ENCODE data around the gene NAT14. TPM values are rescaled to one million over a fixed set of nuclear protein-coding genes. Genes with fewer than 3 reads are reported as not detected.
A peak's percentile ranks its signal among the peaks of the same experiment; 100 is the strongest.

Gene NAT14
- total RNA-seq, 1 experiment from 2014 or later: 55.3 TPM

DNA sequence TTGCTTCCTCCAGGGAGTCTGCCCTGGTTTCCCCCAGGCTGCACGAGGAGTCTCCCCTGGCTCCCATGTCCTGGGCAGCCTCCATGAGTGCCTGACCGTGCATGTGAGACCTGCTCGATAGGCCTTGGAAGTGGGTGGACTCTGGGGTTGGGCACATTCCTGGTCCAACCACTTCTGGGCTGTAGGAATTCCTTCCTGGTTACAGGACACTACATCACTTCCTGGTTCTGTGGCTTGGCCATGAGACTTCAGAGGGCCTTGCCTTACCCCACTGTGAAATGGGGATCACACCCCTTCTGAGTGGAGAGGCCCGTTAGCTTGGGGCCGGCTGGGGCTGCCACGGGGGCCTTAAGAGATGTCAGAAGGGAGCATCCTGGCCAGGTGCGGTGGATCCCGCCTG lies 12.5 kb upstream of the NAT14 start (continued):
- TF ChIP-seq, protein P1, sequence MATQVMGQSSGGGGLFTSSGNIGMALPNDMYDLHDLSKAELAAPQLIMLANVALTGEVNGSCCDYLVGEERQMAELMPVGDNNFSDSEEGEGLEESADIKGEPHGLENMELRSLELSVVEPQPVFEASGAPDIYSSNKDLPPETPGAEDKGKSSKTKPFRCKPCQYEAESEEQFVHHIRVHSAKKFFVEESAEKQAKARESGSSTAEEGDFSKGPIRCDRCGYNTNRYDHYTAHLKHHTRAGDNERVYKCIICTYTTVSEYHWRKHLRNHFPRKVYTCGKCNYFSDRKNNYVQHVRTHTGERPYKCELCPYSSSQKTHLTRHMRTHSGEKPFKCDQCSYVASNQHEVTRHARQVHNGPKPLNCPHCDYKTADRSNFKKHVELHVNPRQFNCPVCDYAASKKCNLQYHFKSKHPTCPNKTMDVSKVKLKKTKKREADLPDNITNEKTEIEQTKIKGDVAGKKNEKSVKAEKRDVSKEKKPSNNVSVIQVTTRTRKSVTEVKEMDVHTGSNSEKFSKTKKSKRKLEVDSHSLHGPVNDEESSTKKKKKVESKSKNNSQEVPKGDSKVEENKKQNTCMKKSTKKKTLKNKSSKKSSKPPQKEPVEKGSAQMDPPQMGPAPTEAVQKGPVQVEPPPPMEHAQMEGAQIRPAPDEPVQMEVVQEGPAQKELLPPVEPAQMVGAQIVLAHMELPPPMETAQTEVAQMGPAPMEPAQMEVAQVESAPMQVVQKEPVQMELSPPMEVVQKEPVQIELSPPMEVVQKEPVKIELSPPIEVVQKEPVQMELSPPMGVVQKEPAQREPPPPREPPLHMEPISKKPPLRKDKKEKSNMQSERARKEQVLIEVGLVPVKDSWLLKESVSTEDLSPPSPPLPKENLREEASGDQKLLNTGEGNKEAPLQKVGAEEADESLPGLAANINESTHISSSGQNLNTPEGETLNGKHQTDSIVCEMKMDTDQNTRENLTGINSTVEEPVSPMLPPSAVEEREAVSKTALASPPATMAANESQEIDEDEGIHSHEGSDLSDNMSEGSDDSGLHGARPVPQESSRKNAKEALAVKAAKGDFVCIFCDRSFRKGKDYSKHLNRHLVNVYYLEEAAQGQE (IDR thresholded peaks at IDR 0.05; ENCODE audit: low read depth): no peak
- TF ChIP-seq ZFX (IDR thresholded peaks at IDR 0.05) (no peak), EGR1 (IDR thresholded peaks at IDR 0.05; ENCODE audit: low read depth) (peak; percentile 45; the same call in 1 of the 2 replicates), FOSL1 (IDR thresholded peaks at IDR 0.05; ENCODE audit: low read depth) (no peak), CEBPB (IDR thresholded peaks at IDR 0.05; ENCODE audit: low read depth) (no peak), CBX3 (IDR thresholded peaks at IDR 0.05; ENCODE audit: low read depth) (peak; percentile 81), SRF (IDR thresholded peaks at IDR 0.05; ENCODE audit: low read depth) (no peak)

DNA sequence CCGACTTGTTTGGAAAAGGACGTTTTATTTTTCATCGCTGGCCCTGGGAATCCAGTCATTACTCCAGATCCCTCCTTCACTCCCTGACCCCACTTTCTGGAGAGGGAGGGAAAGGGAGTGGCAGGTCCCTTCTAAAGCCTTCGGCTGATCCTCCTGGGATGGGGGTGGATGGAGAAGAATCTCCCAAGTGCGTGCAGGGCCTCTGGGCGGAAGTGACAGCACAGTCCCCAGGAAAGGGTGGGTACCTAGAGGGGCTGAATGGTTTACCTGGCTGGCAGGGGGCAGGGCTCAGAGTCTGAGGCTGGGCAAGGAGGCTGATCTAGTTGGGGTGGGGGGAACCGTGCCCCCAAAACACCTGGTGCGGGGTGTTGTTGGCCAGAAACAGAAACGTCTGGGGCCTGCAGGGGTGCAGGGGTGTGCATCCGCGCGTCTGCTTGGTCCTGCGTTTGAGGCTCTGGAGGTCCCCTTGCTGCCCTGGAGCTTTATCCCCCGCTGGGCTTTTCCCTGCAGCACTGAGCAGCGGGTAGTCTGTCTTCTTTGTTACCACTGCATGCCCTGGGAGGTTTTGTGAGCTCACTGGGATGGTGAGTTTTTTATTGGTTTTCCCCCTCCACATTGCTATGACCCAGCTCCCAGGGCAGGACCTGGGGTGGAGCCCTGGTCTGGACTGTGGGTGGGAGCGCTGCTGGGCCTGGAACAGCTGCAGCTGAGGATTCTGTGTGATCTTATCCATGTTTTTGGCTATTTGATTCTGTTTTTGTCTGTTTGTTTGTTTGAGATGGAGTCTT lies 11.6 kb upstream of the NAT14 start:
- H3K79me2 ChIP-seq (ENCODE audit: insufficient read depth, low read length): peaks cover 38% of the 10 kb centered on the region
- H3K4me3 ChIP-seq (replicated peaks in 1 of 2; ENCODE audit: low read depth in 1 of 2, low read length in 2 of 2): peak overlapping the region; percentile 70 to 76
- BruUV-seq (replicated peaks): no TSS peak
- peaks cover 37 to 56% of the 10 kb centered on the region in 2 experiments for H3K4me1 ChIP-seq (ENCODE audit: control insufficient read depth in 1 of 2, insufficient read depth in 2 of 2, low read length in 2 of 2)
- no peaks in the 10 kb centered on the region for H3K9me2 ChIP-seq (ENCODE audit: insufficient read depth)
- H3K27me3 ChIP-seq (ENCODE audit: insufficient read depth, low read length): no peaks in the 10 kb centered on the region
- peak overlapping the region; percentile 98 for H3K27ac ChIP-seq (ENCODE audit: low read depth, low read length)
- ChIA-PET POLR2A (interaction anchor here (1.0 to 1.7 kb wide), 3 partner anchors 11 to 193 kb away, joined by 3 to 6 read pairs (median 6); partner anchors contain the start of genes HSPBP1, ISOC2 and NAT14), RAD21 (ENCODE audit: low non-redundant PET in 1 of 2, low total read pairs in 2 of 2, uncharacterized antibody in 2 of 2, unreplicated experiment in 2 of 2) (interaction anchor here in 1 of 2 experiments (0.5 kb wide), 1 partner anchor 154 kb away, joined by 4 read pairs; no protein-coding TSS in a partner anchor), CTCF (interaction anchor here (0.6 kb wide), 1 partner anchor 151 kb away, joined by 4 read pairs; the partner anchor contains the start of gene ZNF784)
- ATAC-seq (peak; percentile 43), DNase-seq (ENCODE audit: low read depth, low spot score) (no peak)
- H3K9me3 ChIP-seq (ENCODE audit: control insufficient read depth in 1 of 2, insufficient read depth in 1 of 2, low read depth in 1 of 2, low read length in 2 of 2): no peaks in the 10 kb centered on the region
- H3K36me3 ChIP-seq (ENCODE audit: control insufficient read depth in 1 of 2, insufficient read depth in 2 of 2, low read length in 2 of 2): peaks cover 0 to 11% of the 10 kb centered on the region in 2 experiments; a peak in 2 of 4 replicates
- no peak overlapping the region for H2AFZ ChIP-seq (ENCODE audit: low read depth, low read length, poor library complexity, severe bottlenecking)
- H3K9ac ChIP-seq (ENCODE audit: low read length): peak overlapping the region; percentile 90
- intact Hi-C loops (cut with micrococcal nuclease): loop anchor here (1.0 kb wide), 1 partner anchor 162 kb away; no protein-coding TSS in a partner anchor
- no peaks in the 10 kb centered on the region for H4K20me1 ChIP-seq (ENCODE audit: insufficient read depth)
- peak overlapping the region; percentile 87 for H3K4me2 ChIP-seq (ENCODE audit: low read length)
- TF ChIP-seq CBX3 (IDR thresholded peaks at IDR 0.05; ENCODE audit: low read depth): no peak
- TF ChIP-seq POLR2A (IDR thresholded peaks at IDR 0.05; ENCODE audit: borderline replicate concordance, extremely low read depth, insufficient read depth, insufficient read length): peak; percentile 90
- no peak for TF ChIP-seq EGR1 (IDR thresholded peaks at IDR 0.05; ENCODE audit: low read depth)
- TF ChIP-seq EZH2phosphoT487 (IDR thresholded peaks at IDR 0.05; ENCODE audit: borderline replicate concordance): no peak
- TF ChIP-seq, protein P2, sequence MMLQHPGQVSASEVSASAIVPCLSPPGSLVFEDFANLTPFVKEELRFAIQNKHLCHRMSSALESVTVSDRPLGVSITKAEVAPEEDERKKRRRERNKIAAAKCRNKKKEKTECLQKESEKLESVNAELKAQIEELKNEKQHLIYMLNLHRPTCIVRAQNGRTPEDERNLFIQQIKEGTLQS (IDR thresholded peaks at IDR 0.05): no peak
- no peak for TF ChIP-seq EZH2 (IDR thresholded peaks at IDR 0.05)
- no peak for TF ChIP-seq YY1 (IDR thresholded peaks at IDR 0.05; ENCODE audit: extremely low read depth, insufficient replicate concordance, low read depth, low read length)
- TF ChIP-seq SRF (IDR thresholded peaks at IDR 0.05; ENCODE audit: low read depth): no peak; the same call in 1 of the 2 replicates
- TF ChIP-seq, protein P1 (IDR thresholded peaks at IDR 0.05; ENCODE audit: low read depth): no peak
- no peak; the same call in 1 of the 2 replicates for TF ChIP-seq ELF1 (IDR thresholded peaks at IDR 0.05; ENCODE audit: borderline replicate concordance, low read depth)
- TF ChIP-seq CEBPB (IDR thresholded peaks at IDR 0.05; ENCODE audit: low read depth): no peak
- no peak for TF ChIP-seq ZNF274 (IDR thresholded peaks at IDR 0.05; ENCODE audit: low read depth, low read length)
